ENCODE data around the gene SLC22A23.

SLC22A23 gene

GRCh38 chr6:3314621-3315467, 142.0 kb downstream of the SLC22A23 start:
- no peak for DNase-seq

- DNase-seq = no peak
Measured at GRCh38 chr6:3314176-3314575, 142.7 kb downstream of the SLC22A23 start.

- no peak for DNase-seq
Measured at GRCh38 chr6:3312604-3313231, 144.1 kb downstream of the SLC22A23 start.

GRCh38 chr6:3311826-3312225, 145.0 kb downstream of the SLC22A23 start:
- DNase-seq = no peak

- no peak for DNase-seq
Measured at GRCh38 chr6:3310703-3311102, 146.1 kb downstream of the SLC22A23 start.

- no peak for DNase-seq
Measured at GRCh38 chr6:3310051-3310448, 146.8 kb downstream of the SLC22A23 start.

- peak; percentile 42 for DNase-seq
Measured at GRCh38 chr6:3309391-3310050, 147.3 kb downstream of the SLC22A23 start.

- no peak for DNase-seq
Measured at GRCh38 chr6:3308106-3308505, 148.7 kb downstream of the SLC22A23 start.

GRCh38 chr6:3307436-3307835, 149.4 kb downstream of the SLC22A23 start:
- no peak for DNase-seq

GRCh38 chr6:3306848-3307247, 150.0 kb downstream of the SLC22A23 start:
- peak; percentile 92 for DNase-seq

- no peak for DNase-seq
Measured at GRCh38 chr6:3305831-3306230, 151.0 kb downstream of the SLC22A23 start.

- no peak for DNase-seq
Measured at GRCh38 chr6:3305216-3305565, 151.7 kb downstream of the SLC22A23 start.

- no peak for DNase-seq
Measured at GRCh38 chr6:3304500-3305215, 152.2 kb downstream of the SLC22A23 start.

- DNase-seq = no peak
Measured at GRCh38 chr6:3303795-3304411, 152.9 kb downstream of the SLC22A23 start.

- no peak for DNase-seq
Measured at GRCh38 chr6:3301506-3301905, 155.3 kb downstream of the SLC22A23 start.

GRCh38 chr6:3299221-3299620, 157.6 kb downstream of the SLC22A23 start:
- no peak for DNase-seq

GRCh38 chr6:3297909-3298308, 158.9 kb downstream of the SLC22A23 start:
- no peak for DNase-seq

GRCh38 chr6:3297006-3297405, 159.8 kb downstream of the SLC22A23 start:
- DNase-seq = no peak

- DNase-seq = no peak
Measured at GRCh38 chr6:3296537-3296936, 160.3 kb downstream of the SLC22A23 start.

- no peak for DNase-seq
Measured at GRCh38 chr6:3296078-3296477, 160.8 kb downstream of the SLC22A23 start.

GRCh38 chr6:3294921-3295871, 161.7 kb downstream of the SLC22A23 start:
- DNase-seq = no peak

- DNase-seq = no peak
Measured at GRCh38 chr6:3294396-3294795, 162.5 kb downstream of the SLC22A23 start.

Data from NCI-H2171 (cell line).